ENCODE measurements around the gene CNOT4.

DNA sequence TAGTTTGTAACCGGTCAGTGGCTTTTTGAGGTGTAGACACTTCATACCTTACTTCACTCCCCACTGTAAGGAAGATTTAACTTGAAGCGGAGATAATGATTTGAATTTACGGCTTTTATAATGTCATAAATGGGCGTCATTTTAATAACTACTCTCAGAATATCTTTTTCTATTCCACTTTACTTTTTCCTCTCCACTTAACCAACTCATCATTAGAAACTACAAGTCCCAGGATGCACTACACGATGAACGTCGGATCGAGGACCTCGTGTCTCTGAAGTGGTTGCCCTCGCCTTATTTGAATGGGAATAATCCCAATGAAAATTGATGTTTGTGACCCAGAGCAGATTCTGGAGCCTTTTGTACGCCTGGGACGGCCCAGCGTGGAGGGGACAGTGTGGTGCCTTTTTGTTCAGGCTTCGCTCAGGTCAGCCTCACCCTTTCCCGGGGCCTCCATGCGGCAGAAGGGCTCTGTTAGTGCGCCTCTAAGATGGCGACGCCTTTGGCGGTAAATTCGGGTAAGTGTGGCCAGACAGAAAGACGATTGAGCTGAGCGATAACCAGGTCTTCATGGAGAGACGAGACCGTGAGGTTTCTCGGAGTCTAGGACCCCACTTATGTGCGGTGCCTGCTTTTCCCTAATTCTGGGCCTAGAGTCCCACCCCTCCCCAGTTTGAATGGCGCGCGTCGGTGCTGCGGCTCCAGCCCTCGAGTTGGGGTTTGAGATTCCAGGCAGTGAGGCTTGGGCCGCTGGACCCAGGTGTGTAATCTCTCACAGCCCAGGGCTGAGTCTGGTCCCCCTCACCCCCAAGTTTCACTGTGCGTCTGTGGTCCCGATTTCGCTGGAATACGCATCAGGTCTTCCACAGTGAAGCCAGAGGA lies 47.8 kb upstream of the CNOT4 start, which contains the start of gene NUP205:
- TF ChIP-seq, protein P1, sequence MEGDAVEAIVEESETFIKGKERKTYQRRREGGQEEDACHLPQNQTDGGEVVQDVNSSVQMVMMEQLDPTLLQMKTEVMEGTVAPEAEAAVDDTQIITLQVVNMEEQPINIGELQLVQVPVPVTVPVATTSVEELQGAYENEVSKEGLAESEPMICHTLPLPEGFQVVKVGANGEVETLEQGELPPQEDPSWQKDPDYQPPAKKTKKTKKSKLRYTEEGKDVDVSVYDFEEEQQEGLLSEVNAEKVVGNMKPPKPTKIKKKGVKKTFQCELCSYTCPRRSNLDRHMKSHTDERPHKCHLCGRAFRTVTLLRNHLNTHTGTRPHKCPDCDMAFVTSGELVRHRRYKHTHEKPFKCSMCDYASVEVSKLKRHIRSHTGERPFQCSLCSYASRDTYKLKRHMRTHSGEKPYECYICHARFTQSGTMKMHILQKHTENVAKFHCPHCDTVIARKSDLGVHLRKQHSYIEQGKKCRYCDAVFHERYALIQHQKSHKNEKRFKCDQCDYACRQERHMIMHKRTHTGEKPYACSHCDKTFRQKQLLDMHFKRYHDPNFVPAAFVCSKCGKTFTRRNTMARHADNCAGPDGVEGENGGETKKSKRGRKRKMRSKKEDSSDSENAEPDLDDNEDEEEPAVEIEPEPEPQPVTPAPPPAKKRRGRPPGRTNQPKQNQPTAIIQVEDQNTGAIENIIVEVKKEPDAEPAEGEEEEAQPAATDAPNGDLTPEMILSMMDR (IDR thresholded peaks at IDR 0.05; ENCODE audit: insufficient read depth, low read length) = no peak
- peak; percentile 95 for TF ChIP-seq POLR2AphosphoS5 (IDR thresholded peaks at IDR 0.05; ENCODE audit: low read depth)
- TF ChIP-seq, protein P2, sequence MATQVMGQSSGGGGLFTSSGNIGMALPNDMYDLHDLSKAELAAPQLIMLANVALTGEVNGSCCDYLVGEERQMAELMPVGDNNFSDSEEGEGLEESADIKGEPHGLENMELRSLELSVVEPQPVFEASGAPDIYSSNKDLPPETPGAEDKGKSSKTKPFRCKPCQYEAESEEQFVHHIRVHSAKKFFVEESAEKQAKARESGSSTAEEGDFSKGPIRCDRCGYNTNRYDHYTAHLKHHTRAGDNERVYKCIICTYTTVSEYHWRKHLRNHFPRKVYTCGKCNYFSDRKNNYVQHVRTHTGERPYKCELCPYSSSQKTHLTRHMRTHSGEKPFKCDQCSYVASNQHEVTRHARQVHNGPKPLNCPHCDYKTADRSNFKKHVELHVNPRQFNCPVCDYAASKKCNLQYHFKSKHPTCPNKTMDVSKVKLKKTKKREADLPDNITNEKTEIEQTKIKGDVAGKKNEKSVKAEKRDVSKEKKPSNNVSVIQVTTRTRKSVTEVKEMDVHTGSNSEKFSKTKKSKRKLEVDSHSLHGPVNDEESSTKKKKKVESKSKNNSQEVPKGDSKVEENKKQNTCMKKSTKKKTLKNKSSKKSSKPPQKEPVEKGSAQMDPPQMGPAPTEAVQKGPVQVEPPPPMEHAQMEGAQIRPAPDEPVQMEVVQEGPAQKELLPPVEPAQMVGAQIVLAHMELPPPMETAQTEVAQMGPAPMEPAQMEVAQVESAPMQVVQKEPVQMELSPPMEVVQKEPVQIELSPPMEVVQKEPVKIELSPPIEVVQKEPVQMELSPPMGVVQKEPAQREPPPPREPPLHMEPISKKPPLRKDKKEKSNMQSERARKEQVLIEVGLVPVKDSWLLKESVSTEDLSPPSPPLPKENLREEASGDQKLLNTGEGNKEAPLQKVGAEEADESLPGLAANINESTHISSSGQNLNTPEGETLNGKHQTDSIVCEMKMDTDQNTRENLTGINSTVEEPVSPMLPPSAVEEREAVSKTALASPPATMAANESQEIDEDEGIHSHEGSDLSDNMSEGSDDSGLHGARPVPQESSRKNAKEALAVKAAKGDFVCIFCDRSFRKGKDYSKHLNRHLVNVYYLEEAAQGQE (IDR thresholded peaks at IDR 0.05; ENCODE audit: insufficient replicate concordance, low read depth) = peak; percentile 66
- no peak; the same call in 1 of the 2 replicates for TF ChIP-seq GABPA (IDR thresholded peaks at IDR 0.05; ENCODE audit: low read depth)
